Neural cell (in vitro differentiated cells): ENCODE results near the gene ZNF493.
A peak's percentile ranks its signal among the peaks of the same experiment; 100 is the strongest.

ENCODE experiments used
- CTCF ChIP-seq: fragments of 450-650 bp; IDR thresholded peaks from 2 replicates; pipeline ENCODE4 v1.5.1; 2014; ENCODE audit warnings: antibody characterized with exemption, mild to moderate bottlenecking, moderate library complexity; ENCODE audit not compliant: poor library complexity, severe bottlenecking
- RAD21 ChIP-seq: fragments of 450-650 bp; conservative IDR thresholded peaks from 2 replicates; pipeline ENCODE4 v1.6.1; 2014; ENCODE audit warnings: antibody characterized with exemption, mild to moderate bottlenecking, moderate library complexity

- TF ChIP-seq RAD21 (peak; percentile 30), CTCF (no peak)
Measured at GRCh38 chr19:21358768-21359451, 38.0 kb upstream of the ZNF493 start, which contains the start of gene ZNF738.
